NCI-H2227 (cell line): ENCODE results near the gene EIF2B2.

Experiments used
- DNase-seq: peaks from one replicate; lab custom pipeline; 2025; ENCODE audit not compliant: unreplicated experiment; lab: John Stamatoyannopoulos, UW

Gene EIF2B2

GRCh38 chr14:74973905-74974363, 28.8 kb upstream of the EIF2B2 start:
- no peak for DNase-seq

GRCh38 chr14:74974364-74975058, 28.2 kb upstream of the EIF2B2 start:
- no peak for DNase-seq

GRCh38 chr14:74975059-74975810, 27.5 kb upstream of the EIF2B2 start:
- DNase-seq: no peak

- no peak for DNase-seq
Observed at GRCh38 chr14:74976264-74977113, 26.2 kb upstream of the EIF2B2 start.

GRCh38 chr14:74977164-74977900, 25.4 kb upstream of the EIF2B2 start:
- no peak for DNase-seq

GRCh38 chr14:74977901-74978385, 24.8 kb upstream of the EIF2B2 start:
- DNase-seq: no peak

- DNase-seq: no peak
Observed at GRCh38 chr14:74978416-74978947, 24.2 kb upstream of the EIF2B2 start.

GRCh38 chr14:74979029-74979428, 23.7 kb upstream of the EIF2B2 start:
- no peak for DNase-seq

- peak; percentile 32 for DNase-seq
Observed at GRCh38 chr14:74979442-74980397, 23.0 kb upstream of the EIF2B2 start.

- peak; percentile 36 for DNase-seq
Observed at GRCh38 chr14:74980398-74980730, 22.4 kb upstream of the EIF2B2 start.

- peak; percentile 62 for DNase-seq
Observed at GRCh38 chr14:74980731-74981461, 21.8 kb upstream of the EIF2B2 start.

- no peak for DNase-seq
Observed at GRCh38 chr14:74981462-74981782, 21.3 kb upstream of the EIF2B2 start.

- DNase-seq: no peak
Observed at GRCh38 chr14:74981833-74982232, 20.9 kb upstream of the EIF2B2 start.

GRCh38 chr14:74982661-74983060, 20.1 kb upstream of the EIF2B2 start:
- DNase-seq: no peak

GRCh38 chr14:74983343-74983742, 19.4 kb upstream of the EIF2B2 start:
- DNase-seq: no peak

GRCh38 chr14:74984236-74985027, 18.3 kb upstream of the EIF2B2 start:
- DNase-seq: no peak

GRCh38 chr14:74985028-74985310, 17.8 kb upstream of the EIF2B2 start:
- no peak for DNase-seq

GRCh38 chr14:74985806-74986205, 16.9 kb upstream of the EIF2B2 start:
- no peak for DNase-seq
